Ovary (tissue), 9 donors: Measurements from ENCODE around the gene TCF4. TPM values are rescaled to one million over a fixed set of nuclear protein-coding genes. Genes with fewer than 3 reads are reported as not detected.

ENCODE experiments used
- DNase-seq, 5 donors: peaks; one replicate each; pipeline ENCODE4 v3.0.0-alpha.2; 2019 to 2020
- H3K27ac ChIP-seq, 2 donors: fragments of 200-600 bp; one replicate each; pipeline versions ENCODE4 v1.5.1 to v1.8.0; 2019 to 2022
- H3K27me3 ChIP-seq: fragments of 200-600 bp; one replicate; pipeline ENCODE4 v1.8.0; 2022
- H3K36me3 ChIP-seq: fragments of 200-600 bp; sonication (generic); one replicate; pipeline ENCODE4 v1.5.1; 2019
- H3K4me1 ChIP-seq: one replicate; pipeline ENCODE4 v1.8.1; 2013; ENCODE audit warnings: mild to moderate bottlenecking, moderate library complexity; ENCODE audit not compliant: insufficient read depth
- H3K4me3 ChIP-seq: fragments of 200-600 bp; sonication (generic); one replicate; pipeline ENCODE4 v1.5.1; 2017
- H3K9me3 ChIP-seq, 2 donors: fragments of 200-600 bp in 1 of 2; sonication (generic) in 1 of 2; one replicate each; pipeline versions ENCODE4 v1.5.1 to v1.8.1; 2013 to 2019; ENCODE audit warnings: mild to moderate bottlenecking in 1 of 2, moderate library complexity in 1 of 2
- EP300 ChIP-seq: sonication (generic); formaldehyde crosslinking; IDR thresholded peaks from one replicate; pipeline ENCODE4 v1.6.1; 2017; ENCODE audit warnings: antibody characterized with exemption
- POLR2A ChIP-seq: fragments of 450-650 bp; IDR thresholded peaks from one replicate; pipeline ENCODE4 v1.6.1; 2017; ENCODE audit warnings: antibody characterized with exemption, mild to moderate bottlenecking, moderate library complexity
- WGBS, 3 donors: extraction: QIAGEN DNeasy Blood & Tissue Kit in 1 of 3; methylation state at CpG; one replicate each; pipeline versions ENCODE4 v1.1.5 to v1.1.7; 2013 to 2017; 5-methylcytosine and 5-hydroxymethylcytosine counted together
- intact Hi-C, 4 donors: fragments of 100-400 bp; cut with DNase I; formaldehyde crosslinking; loops; one replicate each; pipeline versions ENCODE4 v1.11.0 to v1.15.1; 2022 to 2023
- polyA plus RNA-seq, 2 donors: library from polyadenylated mRNA; stranded (reverse); fragments of 200-250 nt in 1 of 2; fragments of 350-450 nt in 1 of 2; fragmentation: Illumina TruSeq in 1 of 2; extraction: RNeasy Lipid Tissue Mini Kit (QIAGEN cat#74804) in 1 of 2; gene quantifications; one replicate each; pipeline ENCODE4 v1.2.3, GENCODE V29; 2013 to 2014
- total RNA-seq, 7 donors: library from RNA; depleted of rRNA in 2 of 7; stranded (reverse); fragments of >200 nt in 2 of 7; fragmentation: NEBNext Ultra II Directional in 3 of 7; extraction: Animal tissue kit (Norgen Biotek cat#: 25700) in 3 of 7; gene quantifications; one replicate each; pipeline versions ENCODE4 v1.1.0 to v1.2.4, GENCODE V29; 2016 to 2023
- TF ChIP-seq, protein P1 (sequence below), 3 donors: fragments of 450-650 bp in 2 of 3; fragments of 200-600 bp in 1 of 3; IDR thresholded peaks; one replicate each; pipeline versions ENCODE4 v1.5.1 to v1.8.0; 2016 to 2022; ENCODE audit warnings: antibody characterized with exemption in 3 of 3, mild to moderate bottlenecking in 1 of 3
- donor health status: DM: no; HTN: no; CAD: no; lungs with moderate emphysema.
- donor health status: DM: no; HTN: no; CAD: no.
- donor health status: Bipolar disorder and iron deficiency.
- donor health status: DM: yes; HTN: yes; CAD: no.
- donor health status: DM: no; HTN: no; CAD: no.
- donor health status: DM: yes; HTN: yes; CAD: no.

TCF4 gene
- total and polyA plus RNA-seq, 9 donors: 36.5 to 131 (median 112) TPM

DNA sequence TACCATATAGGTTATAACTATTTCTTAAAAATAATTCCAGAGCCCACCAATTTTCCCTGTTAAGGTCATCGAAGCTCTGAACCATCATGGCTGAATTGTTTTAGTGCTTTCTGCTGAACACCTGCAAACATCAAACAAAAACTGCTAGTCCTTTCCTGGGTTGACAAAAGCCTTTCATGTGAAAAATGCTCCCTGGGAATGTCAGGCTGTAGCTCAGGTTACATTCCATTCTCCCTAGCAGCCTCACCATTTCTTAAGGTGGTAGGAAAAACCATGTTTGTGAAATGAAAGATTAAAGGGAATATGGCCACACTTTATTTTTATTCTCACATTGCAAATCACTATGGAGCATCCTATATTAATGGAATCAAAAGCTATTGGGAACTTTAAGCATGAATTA, 5.7 kb downstream of the TCF4 start:
- Histone ChIP-seq H3K4me1 (no peaks in the 10 kb centered on the region), H3K27ac (no peak overlapping the region)
- 72 to 79% (median 73%) methylated on average over 1 of the region's 1 CpG for WGBS, 3 donors

DNA sequence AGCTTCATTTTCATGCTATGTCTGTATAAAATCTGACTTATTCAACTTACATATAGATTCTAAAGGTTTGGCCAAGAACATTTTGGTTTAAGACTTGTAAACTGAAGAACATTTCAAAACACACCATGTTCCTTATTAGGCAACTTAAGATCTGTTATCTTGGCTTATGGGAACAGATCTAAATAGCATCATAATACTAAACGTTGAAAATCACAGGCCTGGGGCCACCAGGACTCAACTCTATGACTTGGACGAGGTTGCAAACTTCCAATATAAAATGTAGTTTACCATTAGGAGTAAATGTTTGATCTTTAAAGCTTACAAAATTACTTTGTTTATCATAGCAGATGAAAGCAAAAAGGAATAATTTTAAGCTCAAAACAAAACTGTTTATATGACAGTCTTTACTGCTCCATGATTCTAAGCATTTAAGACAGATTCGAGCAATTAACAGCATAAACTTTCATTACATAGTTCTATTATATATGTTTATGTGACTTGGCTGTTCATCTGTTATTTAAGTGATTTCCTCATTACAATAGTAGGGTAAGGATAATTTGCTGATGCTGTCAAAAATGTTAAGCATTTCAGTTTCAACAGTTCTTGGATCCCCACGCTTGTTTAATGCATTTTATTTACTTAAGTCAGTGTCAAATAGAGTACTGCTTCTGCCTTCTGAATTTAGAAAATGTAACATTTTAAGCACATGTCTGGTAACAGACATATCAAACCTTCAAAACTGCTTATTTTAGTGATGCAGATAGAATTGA, 8.3 kb downstream of the TCF4 start:
- Histone ChIP-seq H3K4me3 (no peak overlapping the region), H3K27ac (no peak overlapping the region), H3K36me3 (no peaks in the 10 kb centered on the region), H3K27me3 (no peaks in the 10 kb centered on the region), H3K4me1 (no peaks in the 10 kb centered on the region), H3K9me3 (no peaks in the 10 kb centered on the region)
- WGBS, 3 donors: 39 to 43% (median 41%) methylated on average over 4 of the region's 4 CpGs
- TF ChIP-seq EP300 (no peak), POLR2A (no peak)
- TF ChIP-seq, protein P1, sequence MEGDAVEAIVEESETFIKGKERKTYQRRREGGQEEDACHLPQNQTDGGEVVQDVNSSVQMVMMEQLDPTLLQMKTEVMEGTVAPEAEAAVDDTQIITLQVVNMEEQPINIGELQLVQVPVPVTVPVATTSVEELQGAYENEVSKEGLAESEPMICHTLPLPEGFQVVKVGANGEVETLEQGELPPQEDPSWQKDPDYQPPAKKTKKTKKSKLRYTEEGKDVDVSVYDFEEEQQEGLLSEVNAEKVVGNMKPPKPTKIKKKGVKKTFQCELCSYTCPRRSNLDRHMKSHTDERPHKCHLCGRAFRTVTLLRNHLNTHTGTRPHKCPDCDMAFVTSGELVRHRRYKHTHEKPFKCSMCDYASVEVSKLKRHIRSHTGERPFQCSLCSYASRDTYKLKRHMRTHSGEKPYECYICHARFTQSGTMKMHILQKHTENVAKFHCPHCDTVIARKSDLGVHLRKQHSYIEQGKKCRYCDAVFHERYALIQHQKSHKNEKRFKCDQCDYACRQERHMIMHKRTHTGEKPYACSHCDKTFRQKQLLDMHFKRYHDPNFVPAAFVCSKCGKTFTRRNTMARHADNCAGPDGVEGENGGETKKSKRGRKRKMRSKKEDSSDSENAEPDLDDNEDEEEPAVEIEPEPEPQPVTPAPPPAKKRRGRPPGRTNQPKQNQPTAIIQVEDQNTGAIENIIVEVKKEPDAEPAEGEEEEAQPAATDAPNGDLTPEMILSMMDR (IDR thresholded peaks at IDR 0.05): no peak
- intact Hi-C loops: loop anchor here (10.0 kb wide), 4 partner anchors 155 to 335 kb away; no protein-coding TSS in a partner anchor
- DNase-seq: no peak

More for the DNA sequence above, 5.7 kb downstream of the TCF4 start:
- Histone ChIP-seq H3K9me3 (no peaks in the 10 kb centered on the region), H3K27me3 (no peaks in the 10 kb centered on the region), H3K36me3 (no peaks in the 10 kb centered on the region), H3K4me3 (no peak overlapping the region)
- TF ChIP-seq, protein P1 (IDR thresholded peaks at IDR 0.05): no peak
- no peak for TF ChIP-seq POLR2A
- no peak for TF ChIP-seq EP300
- DNase-seq: no peak
- intact Hi-C loops: loop anchor here (10.0 kb wide), 4 partner anchors 158 to 338 kb away; no protein-coding TSS in a partner anchor

DNA sequence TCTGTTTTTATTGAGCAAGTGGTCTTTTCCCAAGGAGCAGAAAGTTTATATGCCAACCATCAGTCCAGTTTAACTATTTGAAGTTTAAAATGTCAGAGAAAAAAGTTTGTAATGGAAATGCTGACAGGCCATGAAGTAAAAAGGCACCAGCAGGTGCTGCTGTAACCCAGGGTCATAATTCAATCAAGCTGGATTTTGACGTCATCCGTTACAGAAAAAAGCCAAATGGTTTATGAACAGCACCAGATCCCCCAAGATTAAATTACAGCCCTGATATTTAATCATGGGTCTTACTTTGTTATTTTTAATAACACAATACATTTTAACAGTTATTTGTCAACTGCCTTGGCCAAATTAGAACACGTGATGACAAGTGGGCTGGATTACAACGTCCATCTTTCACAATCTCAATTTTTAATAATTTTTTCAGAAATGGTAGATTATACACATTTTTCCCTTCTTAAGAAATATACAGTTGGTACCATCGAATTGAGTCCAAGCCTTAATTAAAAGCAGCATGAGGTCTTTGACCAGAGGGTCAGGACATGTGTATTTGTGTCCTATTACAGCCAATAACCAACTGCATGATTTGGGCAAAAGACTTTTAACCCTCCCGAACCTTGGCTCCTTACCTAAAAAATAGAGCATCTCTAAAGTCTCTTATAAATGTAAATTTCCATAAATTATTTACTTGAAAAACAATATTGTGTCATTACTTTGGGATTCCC, 10.0 kb downstream of the TCF4 start:
- WGBS, 3 donors: 86 to 91% (median 88%) methylated on average over 6 of the region's 6 CpGs
- intact Hi-C loops: no loop called here
- Histone ChIP-seq H3K36me3 (no peaks in the 10 kb centered on the region), H3K9me3 (no peaks in the 10 kb centered on the region), H3K27me3 (no peaks in the 10 kb centered on the region), H3K4me1 (no peaks in the 10 kb centered on the region), H3K4me3 (no peak overlapping the region), H3K27ac (no peak overlapping the region)
- no peak for DNase-seq
- TF ChIP-seq, protein P1 (IDR thresholded peaks at IDR 0.05): no peak
- TF ChIP-seq EP300: no peak
- TF ChIP-seq POLR2A: no peak

DNA sequence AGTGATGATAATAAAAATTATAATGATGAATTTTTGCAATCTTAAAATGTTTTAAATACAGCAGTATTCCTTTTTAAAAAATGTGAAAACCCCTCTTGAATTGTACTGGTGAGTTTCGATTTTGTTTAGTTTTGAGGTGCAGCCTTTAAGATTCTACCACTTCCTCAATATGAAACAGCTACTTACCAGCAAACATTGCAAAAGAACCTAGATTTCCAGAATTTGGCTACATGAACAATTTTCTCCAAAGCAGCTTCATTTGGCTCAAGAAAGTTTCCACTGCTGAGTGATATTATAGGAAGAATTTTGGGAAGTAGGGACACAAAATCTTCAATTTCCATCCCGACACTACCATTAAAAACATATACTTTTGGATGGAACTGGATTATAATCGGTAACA, 12.0 kb downstream of the TCF4 start:
- 91 to 97% (median 93%) methylated on average over 3 of the region's 3 CpGs for WGBS, 3 donors
- intact Hi-C loops: no loop called here
- no peak overlapping the region for H3K27ac ChIP-seq

More for the DNA sequence above, 12.0 kb downstream of the TCF4 start:
- Histone ChIP-seq H3K27me3 (no peaks in the 10 kb centered on the region), H3K9me3 (no peaks in the 10 kb centered on the region), H3K4me3 (no peak overlapping the region), H3K4me1 (no peaks in the 10 kb centered on the region), H3K36me3 (no peaks in the 10 kb centered on the region)
- no peak for DNase-seq
- no peak for TF ChIP-seq EP300
- no peak for TF ChIP-seq POLR2A
- TF ChIP-seq, protein P1 (IDR thresholded peaks at IDR 0.05): no peak
